ENCODE measurements around the gene RRAGD. TPM values are rescaled to one million over a fixed set of nuclear protein-coding genes. Genes with fewer than 3 reads are reported as not detected.

The RRAGD gene
- total and polyA plus RNA-seq, 2 donors from 2014 or later, result 31.5 to 51.6 TPM

DNA sequence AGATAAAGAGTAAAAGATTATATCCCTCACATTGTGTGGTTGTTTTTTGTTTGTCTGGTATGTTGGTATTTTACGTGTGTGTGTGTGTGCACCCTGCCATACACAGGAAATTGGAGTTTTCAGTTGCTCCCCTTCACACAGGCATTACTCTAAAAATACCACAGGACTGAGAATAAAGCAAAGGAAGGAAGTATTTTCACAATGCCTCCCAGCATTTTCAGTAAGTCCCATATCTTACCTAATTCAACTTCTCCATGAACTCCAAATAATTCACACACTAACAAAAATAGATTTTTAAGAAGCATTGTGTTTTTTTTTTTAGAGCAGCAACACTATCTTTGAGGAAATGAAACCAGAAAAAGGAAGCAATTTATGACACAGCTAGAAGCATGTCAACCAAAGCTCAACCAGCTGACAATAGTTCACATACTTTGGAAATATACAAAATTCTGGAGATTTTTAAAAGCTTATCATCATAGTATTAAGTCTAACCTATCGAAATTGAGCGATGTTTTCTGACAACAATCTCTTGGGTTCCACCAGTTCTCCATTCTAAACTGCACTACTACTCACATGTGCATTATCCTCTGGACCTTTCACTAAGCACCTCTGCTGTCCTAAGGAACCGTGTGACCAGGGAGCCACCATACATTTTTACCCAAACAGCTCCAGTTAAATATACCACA, 61.6 kb downstream of the RRAGD start:
- H3K9ac ChIP-seq (ENCODE audit: low read length in 3 of 3), result peak overlapping the region in 1 of 3 donors; percentile 24
- no peaks in the 10 kb centered on the region for H3K27me3 ChIP-seq (ENCODE audit: control insufficient read depth, insufficient read depth, low read length)
- FAIRE-seq (peak; percentile 78), DNase-seq (peak in 2 of 5 donors; percentile 16 to 67)
- peak overlapping the region; percentile 37 to 46 (median 44) for H3K4me3 ChIP-seq (ENCODE audit: low read length in 3 of 3)
- H3K36me3 ChIP-seq (ENCODE audit: control insufficient read depth in 2 of 3, insufficient read depth in 3 of 3, low read length in 3 of 3), result no peaks in the 10 kb centered on the region
- peak overlapping the region; percentile 8 to 93 for H3K27ac ChIP-seq (ENCODE audit: low read depth in 2 of 2, low read length in 2 of 2)
- H3K4me1 ChIP-seq (ENCODE audit: control insufficient read depth in 2 of 3, insufficient read depth in 2 of 3, low read depth in 1 of 3, low read length in 3 of 3), result peaks cover 0 to 16% (median 14%) of the 10 kb centered on the region in 3 donors
- TF ChIP-seq, protein P1, sequence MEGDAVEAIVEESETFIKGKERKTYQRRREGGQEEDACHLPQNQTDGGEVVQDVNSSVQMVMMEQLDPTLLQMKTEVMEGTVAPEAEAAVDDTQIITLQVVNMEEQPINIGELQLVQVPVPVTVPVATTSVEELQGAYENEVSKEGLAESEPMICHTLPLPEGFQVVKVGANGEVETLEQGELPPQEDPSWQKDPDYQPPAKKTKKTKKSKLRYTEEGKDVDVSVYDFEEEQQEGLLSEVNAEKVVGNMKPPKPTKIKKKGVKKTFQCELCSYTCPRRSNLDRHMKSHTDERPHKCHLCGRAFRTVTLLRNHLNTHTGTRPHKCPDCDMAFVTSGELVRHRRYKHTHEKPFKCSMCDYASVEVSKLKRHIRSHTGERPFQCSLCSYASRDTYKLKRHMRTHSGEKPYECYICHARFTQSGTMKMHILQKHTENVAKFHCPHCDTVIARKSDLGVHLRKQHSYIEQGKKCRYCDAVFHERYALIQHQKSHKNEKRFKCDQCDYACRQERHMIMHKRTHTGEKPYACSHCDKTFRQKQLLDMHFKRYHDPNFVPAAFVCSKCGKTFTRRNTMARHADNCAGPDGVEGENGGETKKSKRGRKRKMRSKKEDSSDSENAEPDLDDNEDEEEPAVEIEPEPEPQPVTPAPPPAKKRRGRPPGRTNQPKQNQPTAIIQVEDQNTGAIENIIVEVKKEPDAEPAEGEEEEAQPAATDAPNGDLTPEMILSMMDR (IDR thresholded peaks at IDR 0.05; ENCODE audit: borderline replicate concordance, extremely low read depth, insufficient read depth), result no peak
- intact Hi-C loops (cut with DNase I), result no loop called here
- no peaks in the 10 kb centered on the region for H3K9me3 ChIP-seq (ENCODE audit: control insufficient read depth in 2 of 3, insufficient read depth in 1 of 3, low read length in 3 of 3)

DNA sequence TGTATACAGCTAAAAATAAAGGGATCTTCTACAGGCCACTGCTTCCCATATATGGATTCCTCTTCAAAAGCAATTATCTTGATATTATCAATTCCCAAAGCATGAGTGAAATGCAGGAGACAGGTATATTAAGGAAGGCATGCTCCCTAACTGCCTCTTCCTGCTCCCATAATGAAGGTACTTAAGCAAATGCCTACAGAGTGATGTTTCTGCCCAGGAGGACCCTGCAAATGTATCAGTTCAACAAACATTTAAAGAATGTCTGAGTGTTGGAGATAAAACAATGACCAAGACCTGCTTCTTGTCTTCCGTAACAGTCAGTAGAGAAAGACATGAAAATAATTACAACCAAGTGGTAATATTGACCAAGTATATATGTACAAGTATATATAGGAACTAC, 63.7 kb downstream of the RRAGD start:
- Histone ChIP-seq H3K27ac (ENCODE audit: low read depth in 2 of 2, low read length in 2 of 2) (no peak overlapping the region), H3K4me3 (ENCODE audit: low read length in 3 of 3) (no peak overlapping the region), H3K9me3 (ENCODE audit: control insufficient read depth in 2 of 3, insufficient read depth in 1 of 3, low read length in 3 of 3) (no peaks in the 10 kb centered on the region), H3K4me1 (ENCODE audit: control insufficient read depth in 2 of 3, insufficient read depth in 2 of 3, low read depth in 1 of 3, low read length in 3 of 3) (peaks cover 0 to 18% (median 14%) of the 10 kb centered on the region in 3 donors), H3K9ac (ENCODE audit: low read length in 3 of 3) (no peak overlapping the region), H3K36me3 (ENCODE audit: control insufficient read depth in 2 of 3, insufficient read depth in 3 of 3, low read length in 3 of 3) (no peaks in the 10 kb centered on the region), H3K27me3 (ENCODE audit: control insufficient read depth, insufficient read depth, low read length) (no peaks in the 10 kb centered on the region)
- no peak for FAIRE-seq
- intact Hi-C loops (cut with DNase I), result no loop called here
- no peak for DNase-seq
- TF ChIP-seq, protein P1 (IDR thresholded peaks at IDR 0.05; ENCODE audit: borderline replicate concordance, extremely low read depth, insufficient read depth), result no peak

DNA sequence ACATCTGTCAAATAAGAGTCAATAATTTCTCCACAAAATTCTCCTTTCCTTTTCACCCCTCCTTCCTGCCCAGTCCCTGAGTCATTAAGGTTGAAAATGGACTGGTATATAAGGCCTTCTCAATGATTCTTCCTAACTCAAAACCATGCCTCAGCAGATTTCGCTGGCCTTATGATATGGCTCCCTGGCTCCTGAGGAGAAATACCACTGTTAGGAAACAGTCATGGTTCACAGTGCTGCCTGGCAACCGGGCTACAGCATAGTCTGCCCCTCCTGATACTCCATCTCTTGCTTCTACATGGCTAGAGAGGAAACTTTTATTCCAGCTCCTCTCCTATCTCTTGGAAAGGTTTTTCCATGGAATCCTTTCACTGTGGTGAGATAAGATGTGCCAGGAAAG, 64.2 kb downstream of the RRAGD start:
- Histone ChIP-seq H3K4me1 (ENCODE audit: control insufficient read depth in 2 of 3, insufficient read depth in 2 of 3, low read depth in 1 of 3, low read length in 3 of 3) (peaks cover 0 to 18% (median 14%) of the 10 kb centered on the region in 3 donors), H3K4me3 (ENCODE audit: low read length in 3 of 3) (no peak overlapping the region)
- no peak for FAIRE-seq

More for the DNA sequence above, 64.2 kb downstream of the RRAGD start:
- Histone ChIP-seq H3K9me3 (ENCODE audit: control insufficient read depth in 2 of 3, insufficient read depth in 1 of 3, low read length in 3 of 3) (no peaks in the 10 kb centered on the region), H3K9ac (ENCODE audit: low read length in 3 of 3) (no peak overlapping the region), H3K36me3 (ENCODE audit: control insufficient read depth in 2 of 3, insufficient read depth in 3 of 3, low read length in 3 of 3) (no peaks in the 10 kb centered on the region), H3K27me3 (ENCODE audit: control insufficient read depth, insufficient read depth, low read length) (no peaks in the 10 kb centered on the region), H3K27ac (ENCODE audit: low read depth in 2 of 2, low read length in 2 of 2) (no peak overlapping the region)
- TF ChIP-seq, protein P1 (IDR thresholded peaks at IDR 0.05; ENCODE audit: borderline replicate concordance, extremely low read depth, insufficient read depth), result no peak
- DNase-seq, result peak in 4 of 5 donors; percentile 24 to 59 (median 49)
- intact Hi-C loops (cut with DNase I), result no loop called here

All from kidney (tissue), 14 donors.